VCaP (cell line): Measurements from ENCODE around the gene TXNDC17.
A peak's percentile ranks its signal among the peaks of the same experiment; 100 is the strongest.

ENCODE experiments used
- H3K27ac ChIP-seq: fragments of 450-650 bp; 2 replicates; pipeline ENCODE4 v1.5.1; 2017
- CTCF ChIP-seq: fragments of 450-650 bp; conservative IDR thresholded peaks from 2 replicates; pipeline ENCODE4 v1.5.1; 2017; ENCODE audit warnings: mild to moderate bottlenecking, moderate library complexity

TXNDC17 gene

GRCh38 chr17:6599364-6599763 lies 41.5 kb upstream of the TXNDC17 start:
- TF ChIP-seq CTCF, result no peak
- H3K27ac ChIP-seq, result peak overlapping the region; percentile 77

- no peak overlapping the region for H3K27ac ChIP-seq
- no peak for TF ChIP-seq CTCF
Measured at GRCh38 chr17:6602141-6602540, 38.7 kb upstream of the TXNDC17 start.

- peak; percentile 26 for TF ChIP-seq CTCF
- peak overlapping the region; percentile 27 for H3K27ac ChIP-seq
Measured at GRCh38 chr17:6603744-6604325, 37.0 kb upstream of the TXNDC17 start.

GRCh38 chr17:6605142-6605541 lies 35.7 kb upstream of the TXNDC17 start:
- no peak overlapping the region for H3K27ac ChIP-seq
- no peak for TF ChIP-seq CTCF

- no peak for TF ChIP-seq CTCF
- no peak overlapping the region for H3K27ac ChIP-seq
Measured at GRCh38 chr17:6608321-6608720, 32.5 kb upstream of the TXNDC17 start.

- TF ChIP-seq CTCF, result no peak
- H3K27ac ChIP-seq, result no peak overlapping the region
Measured at GRCh38 chr17:6610011-6610410, 30.8 kb upstream of the TXNDC17 start.

- H3K27ac ChIP-seq, result no peak overlapping the region
- TF ChIP-seq CTCF, result no peak
Measured at GRCh38 chr17:6611231-6611630, 29.6 kb upstream of the TXNDC17 start.
